HCEC 1CT (cell line): ENCODE data around the gene E2F3.
"Not testable (repeated sequence)": the region's sequence is repeated elsewhere in the genome, so short reads cannot be mapped to it uniquely, and the experiment has no call there.

Experiments used
- DNase-seq: peaks from one replicate; pipeline ENCODE4 v3.0.0-alpha.2; 2017

Gene E2F3

DNA sequence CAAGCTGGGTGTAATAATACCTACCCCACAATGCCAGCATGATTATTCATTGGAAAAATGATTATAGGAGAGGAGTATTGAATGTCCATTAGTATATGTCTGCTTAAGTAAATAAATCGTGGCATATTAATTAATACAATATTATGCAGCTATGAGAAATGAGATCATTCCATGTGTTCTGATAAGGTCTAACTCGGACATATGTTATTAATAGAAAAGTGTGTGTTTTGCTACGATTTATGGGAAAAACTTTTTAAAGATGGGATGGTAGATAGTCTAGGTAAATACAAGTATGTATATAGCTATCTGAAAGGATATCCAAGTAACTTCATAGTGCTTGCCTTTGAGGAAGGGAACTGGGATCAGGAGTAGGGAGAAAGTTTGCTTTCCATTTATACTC, 71.1 kb downstream of the E2F3 start:
- no peak for DNase-seq

DNA sequence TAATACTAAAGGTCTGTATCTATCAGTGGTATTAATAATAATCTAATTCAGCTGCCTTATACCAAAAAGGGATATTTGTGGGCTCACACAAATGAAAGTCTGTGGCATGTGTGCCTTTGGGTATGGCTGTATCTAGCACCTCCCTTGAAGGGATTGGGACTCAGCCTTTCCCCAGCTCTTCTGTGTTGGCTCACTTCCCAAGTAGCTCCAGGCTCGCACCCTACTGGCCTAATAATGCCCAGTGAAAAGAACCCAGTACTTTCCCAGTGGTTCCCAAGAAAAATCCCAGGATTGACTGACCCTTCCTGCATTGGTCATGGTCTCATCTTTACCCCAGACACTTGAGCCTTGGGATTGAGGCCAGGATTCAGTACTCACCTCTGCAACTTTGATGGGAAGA, 71.8 kb downstream of the E2F3 start:
- no peak for DNase-seq

GRCh38 chr6:20474874-20475542, 73.3 kb downstream of the E2F3 start:
- no peak for DNase-seq

- no peak for DNase-seq
Observed at GRCh38 chr6:20476501-20477043, 74.9 kb downstream of the E2F3 start.

GRCh38 chr6:20477485-20477884, 75.8 kb downstream of the E2F3 start:
- no peak for DNase-seq

DNA sequence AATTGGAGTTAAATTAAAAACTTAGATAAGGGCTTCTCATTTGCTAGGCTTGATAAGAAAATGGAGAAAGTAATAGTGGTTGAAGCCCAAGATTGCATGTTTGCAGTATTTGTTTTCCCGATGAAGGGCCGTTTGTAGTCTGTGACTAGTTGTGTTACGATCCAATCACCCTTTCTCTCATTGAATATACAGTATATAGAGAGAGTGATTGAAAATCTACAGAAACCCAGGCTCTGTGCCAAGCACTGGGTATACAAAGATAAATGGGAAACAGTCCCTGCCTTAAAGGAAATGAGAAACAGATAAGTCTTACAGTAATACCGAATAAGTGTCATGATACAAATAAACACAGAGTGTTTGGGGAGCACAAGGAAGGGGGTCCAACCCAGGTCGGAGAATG, 77.4 kb downstream of the E2F3 start:
- no peak for DNase-seq

- DNase-seq: no peak
Observed at GRCh38 chr6:20479526-20479925, 77.8 kb downstream of the E2F3 start.

GRCh38 chr6:20481281-20481680, 79.6 kb downstream of the E2F3 start:
- DNase-seq: no peak

DNA sequence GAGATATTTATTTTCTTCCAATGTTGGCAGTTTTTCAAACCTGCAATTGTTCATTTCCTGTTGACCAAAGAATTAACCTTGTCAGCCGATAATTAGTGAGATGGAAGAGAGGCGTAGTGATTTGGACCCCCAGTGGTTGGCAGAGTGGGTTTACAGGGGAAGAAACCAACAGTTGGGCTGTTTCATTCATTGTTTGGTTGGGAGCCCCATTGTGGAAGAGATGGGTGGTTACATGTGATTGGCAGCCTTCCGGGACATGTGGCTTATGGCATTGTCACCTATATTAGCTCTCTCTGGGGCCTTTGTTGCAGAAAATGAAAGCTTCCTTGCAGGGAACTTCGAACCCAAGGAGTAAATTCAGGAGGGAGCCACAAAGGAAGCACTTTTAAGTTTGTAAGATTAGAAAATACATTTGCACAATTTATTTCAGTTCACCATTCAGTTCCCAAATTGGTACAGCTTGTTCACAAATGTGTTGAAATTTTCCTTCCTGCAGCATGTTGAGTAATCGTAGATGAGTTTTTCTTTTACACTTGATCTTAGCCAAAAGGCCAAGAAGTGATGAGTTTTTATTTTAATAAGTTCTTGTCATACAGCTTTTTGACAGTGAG, 82.3 kb downstream of the E2F3 start:
- peak; percentile 24 for DNase-seq

GRCh38 chr6:20486641-20487040, 85.0 kb downstream of the E2F3 start:
- DNase-seq: no peak

GRCh38 chr6:20487669-20488375, 86.1 kb downstream of the E2F3 start:
- DNase-seq: no peak

DNA sequence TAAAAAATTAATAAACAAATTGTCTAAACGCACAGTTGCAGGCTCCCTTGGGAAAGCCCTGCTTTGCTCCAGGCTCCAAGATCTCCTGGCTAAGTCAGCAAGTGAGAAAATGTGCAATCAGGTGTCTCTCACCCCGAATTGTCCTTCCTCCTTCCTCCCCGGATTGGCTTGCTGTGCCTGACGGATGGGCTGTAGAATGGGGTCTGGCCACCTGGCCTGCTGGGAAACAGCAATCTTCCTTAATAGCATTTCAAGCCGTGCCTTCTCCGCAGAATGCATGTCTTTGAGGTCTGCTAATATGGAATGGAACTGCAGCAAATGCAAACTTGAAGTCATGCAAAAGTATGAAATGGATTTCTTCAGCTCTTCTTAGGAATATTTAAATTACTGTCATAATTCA, 88.9 kb downstream of the E2F3 start:
- DNase-seq: no peak

- no peak for DNase-seq
Observed at GRCh38 chr6:20492099-20492498, 90.4 kb downstream of the E2F3 start.

- peak; percentile 93 for DNase-seq
Observed at GRCh38 chr6:20497216-20498040, 95.7 kb downstream of the E2F3 start.

GRCh38 chr6:20498041-20498385, 96.3 kb downstream of the E2F3 start:
- DNase-seq: no peak

DNA sequence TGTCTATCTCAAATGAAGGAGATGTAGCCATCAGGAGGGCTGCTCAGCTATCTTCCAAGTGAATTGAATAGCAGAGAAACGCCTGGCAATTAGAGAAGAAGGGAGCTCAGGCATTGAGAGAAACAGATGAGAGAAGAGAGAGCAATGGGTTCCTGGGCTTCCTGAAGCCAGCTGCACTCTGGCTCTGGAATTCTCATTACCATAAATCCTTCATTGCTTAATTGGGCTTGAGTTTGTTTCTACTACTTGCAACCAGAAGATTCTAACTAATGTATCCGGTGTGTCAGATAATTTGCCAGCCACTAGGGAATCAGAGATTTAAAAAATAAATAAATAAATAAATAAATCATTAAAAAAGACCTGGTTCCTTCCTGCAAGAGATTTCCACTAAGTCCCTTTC, 107.5 kb downstream of the E2F3 start:
- no peak for DNase-seq

DNA sequence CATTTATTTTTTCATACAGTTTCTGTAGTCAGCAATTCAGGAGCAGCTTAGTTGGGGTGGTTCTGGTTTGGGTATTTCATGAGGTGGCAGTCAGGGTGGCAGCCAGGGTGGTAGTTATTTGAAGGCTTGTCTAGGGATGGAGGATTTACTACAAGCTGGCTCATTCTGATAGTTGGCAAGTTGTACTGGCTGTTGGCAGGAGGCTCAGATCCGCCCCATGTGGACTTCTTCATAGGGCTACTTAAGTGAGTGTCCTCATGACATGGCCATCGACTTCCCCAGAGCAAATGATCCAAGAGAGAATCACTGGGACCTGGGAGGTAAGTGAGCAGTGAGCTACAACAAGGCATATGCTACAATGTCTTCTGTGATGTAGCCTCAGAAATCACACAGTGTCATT, 110.2 kb downstream of the E2F3 start:
- DNase-seq: no peak

DNA sequence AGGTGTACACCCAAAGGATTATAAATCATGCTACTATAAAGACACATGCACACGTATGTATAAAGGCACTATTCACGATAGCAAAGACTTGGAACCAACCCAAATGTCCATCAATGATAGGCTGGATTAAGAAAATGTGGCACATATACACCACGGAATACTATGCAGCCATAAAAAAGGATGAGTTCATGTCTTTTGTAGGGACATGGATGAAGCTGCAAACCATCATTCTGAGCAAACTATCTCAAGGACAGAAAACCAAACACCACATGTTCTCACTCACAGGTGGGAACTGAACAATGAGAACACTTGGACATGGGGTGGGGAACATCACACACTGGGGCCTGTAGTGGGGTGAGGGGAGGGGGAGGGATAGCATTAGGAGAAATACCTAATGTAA, 123.5 kb downstream of the E2F3 start:
- DNase-seq: not testable (repeated sequence)

GRCh38 chr6:20529086-20529448, 127.4 kb downstream of the E2F3 start:
- DNase-seq: peak; percentile 45

DNA sequence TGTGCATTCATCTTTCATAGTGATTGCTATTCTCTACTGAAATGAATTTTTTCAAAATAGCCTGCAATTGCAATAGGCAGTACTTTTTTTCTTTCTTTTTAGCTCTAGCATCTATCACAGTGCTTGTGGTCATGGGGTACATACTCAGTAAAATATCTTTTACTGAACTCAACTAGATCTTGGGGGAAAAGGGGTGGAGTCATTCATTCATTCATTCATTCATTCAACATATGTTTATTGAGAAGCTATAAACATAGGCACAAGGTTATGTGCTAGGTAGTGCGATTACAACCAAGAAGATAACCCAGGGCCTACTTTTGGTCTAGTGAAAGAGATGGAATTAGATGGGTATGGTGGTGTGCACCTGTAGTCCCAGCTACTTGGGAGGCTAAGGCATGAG, 131.2 kb downstream of the E2F3 start:
- DNase-seq: no peak

GRCh38 chr6:20533746-20534294, 132.1 kb downstream of the E2F3 start:
- DNase-seq: no peak

DNA sequence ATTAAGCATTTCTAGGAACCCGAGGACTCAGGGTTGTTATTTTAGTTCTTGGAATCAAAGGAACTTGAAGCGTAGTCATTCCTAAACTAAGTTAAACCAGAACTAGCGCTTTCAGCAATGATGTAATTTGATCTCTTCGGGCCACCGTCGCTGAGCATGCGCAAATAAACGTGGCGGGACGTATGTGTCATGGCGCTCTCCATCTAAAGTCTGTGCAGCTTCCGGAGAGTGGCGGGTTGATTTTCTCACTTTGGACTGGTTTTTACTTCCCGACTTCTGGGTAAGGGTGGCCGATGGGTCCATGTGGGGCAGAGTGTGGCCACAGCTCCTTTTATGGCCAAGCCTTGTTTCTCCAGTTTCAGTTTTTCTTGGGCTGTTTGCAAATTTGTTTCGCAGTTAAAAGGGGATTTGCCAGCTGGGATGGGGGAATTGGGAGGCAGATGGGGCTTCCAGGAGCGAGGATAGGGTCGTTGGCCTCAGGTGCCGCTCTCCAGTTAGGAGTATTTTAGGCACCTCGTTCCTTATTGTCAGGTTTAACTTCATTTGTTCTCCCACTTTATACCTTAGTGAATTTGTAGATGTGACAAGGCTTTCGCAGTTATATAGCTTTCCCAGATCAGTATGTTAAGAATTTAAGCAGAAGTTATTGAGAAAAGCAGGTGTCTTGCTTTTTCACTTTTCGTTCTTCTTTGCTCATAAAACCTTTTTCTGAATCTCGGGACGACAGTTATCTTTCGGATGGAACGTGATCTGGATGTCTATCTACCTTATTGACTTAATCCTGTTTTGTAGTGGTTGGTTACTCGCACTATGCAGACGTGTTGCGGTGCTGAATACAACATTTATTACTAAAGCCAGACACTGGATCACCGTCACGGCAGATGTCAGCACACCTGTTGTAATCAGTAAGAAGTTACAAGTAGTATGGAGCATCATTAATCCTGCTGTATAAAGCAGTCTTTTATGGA, 132.9 kb downstream of the E2F3 start, which contains the start of gene CDKAL1:
CDKAL1 (plus strand) TSS at position 163 of the 968 bp plus-strand sequence. CDS start 11,894 bp downstream, outside the sequence.
- peak; percentile 92 for DNase-seq
